Measurements from ENCODE around the gene CACNA1C. TPM values are rescaled to one million over a fixed set of nuclear protein-coding genes. Genes with fewer than 3 reads are reported as not detected.
A peak's percentile ranks its signal among the peaks of the same experiment; 100 is the strongest.

Gene CACNA1C
- total RNA-seq, 2 donors from 2014 or later: 0.86 to 6.3 TPM

- Histone ChIP-seq H3K9me3 (ENCODE audit: control insufficient read depth, low read length) (no peaks in the 10 kb centered on the region), H3K4me3 (ENCODE audit: low read length) (no peak overlapping the region), H3K36me3 (ENCODE audit: control insufficient read depth, insufficient read depth, low read length) (no peaks in the 10 kb centered on the region), H3K4me1 (ENCODE audit: control insufficient read depth, insufficient read depth, low read length) (no peaks in the 10 kb centered on the region), H3K9ac (ENCODE audit: extremely low read depth, low read length, poor library complexity, severe bottlenecking) (no peak overlapping the region), H3K27me3 (ENCODE audit: control insufficient read depth, insufficient read depth, low read length, poor library complexity, severe bottlenecking) (no peaks in the 10 kb centered on the region), H3K27ac (ENCODE audit: low read depth, low read length) (no peak overlapping the region)
- Mint-ChIP-seq H3K27ac (peak overlapping the region; percentile 2), H3K27me3 (ENCODE audit: insufficient read depth) (peaks cover 2% of the 10 kb centered on the region), H3K4me1 (peaks cover 13% of the 10 kb centered on the region), H3K9me3 (no peaks in the 10 kb centered on the region), H3K36me3 (ENCODE audit: low read depth) (no peaks in the 10 kb centered on the region), H3K4me3 (no peak overlapping the region)
- 93 to 99% methylated on average over 10 to 14 of the region's 14 CpGs for WGBS, 2 experiments (ENCODE audit: insufficient coverage in 1 of 2, insufficient read length in 1 of 2)
- TF ChIP-seq CTCF (conservative IDR thresholded peaks at IDR 0.05): no peak
- DNase-seq: no peak
These were observed 60.5 kb downstream of the CACNA1C start for GRCh38 chr12:2113119-2113912.

GRCh38 chr12:2114071-2114470 lies 61.3 kb downstream of the CACNA1C start:
- Mint-ChIP-seq H3K27ac (no peak overlapping the region), H3K9me3 (no peaks in the 10 kb centered on the region), H3K4me1 (peaks cover 13% of the 10 kb centered on the region), H3K4me3 (no peak overlapping the region), H3K27me3 (ENCODE audit: insufficient read depth) (peaks cover 2% of the 10 kb centered on the region), H3K36me3 (ENCODE audit: low read depth) (no peaks in the 10 kb centered on the region)
- Histone ChIP-seq H3K27ac (ENCODE audit: low read depth, low read length) (no peak overlapping the region), H3K4me1 (ENCODE audit: control insufficient read depth, insufficient read depth, low read length) (no peaks in the 10 kb centered on the region), H3K9ac (ENCODE audit: extremely low read depth, low read length, poor library complexity, severe bottlenecking) (no peak overlapping the region), H3K9me3 (ENCODE audit: control insufficient read depth, low read length) (no peaks in the 10 kb centered on the region), H3K27me3 (ENCODE audit: control insufficient read depth, insufficient read depth, low read length, poor library complexity, severe bottlenecking) (no peaks in the 10 kb centered on the region), H3K4me3 (ENCODE audit: low read length) (no peak overlapping the region), H3K36me3 (ENCODE audit: control insufficient read depth, insufficient read depth, low read length) (no peaks in the 10 kb centered on the region)
- WGBS, 2 experiments (ENCODE audit: insufficient coverage in 1 of 2, insufficient read length in 1 of 2): 71% methylated on average over 2 of the region's 2 CpGs; no CpG with 5 or more reads in 1 of the 2 experiments
- no peak for DNase-seq
- no peak for TF ChIP-seq CTCF (conservative IDR thresholded peaks at IDR 0.05)

- Histone ChIP-seq H3K36me3 (ENCODE audit: control insufficient read depth, insufficient read depth, low read length) (no peaks in the 10 kb centered on the region), H3K9ac (ENCODE audit: extremely low read depth, low read length, poor library complexity, severe bottlenecking) (no peak overlapping the region), H3K27me3 (ENCODE audit: control insufficient read depth, insufficient read depth, low read length, poor library complexity, severe bottlenecking) (no peaks in the 10 kb centered on the region), H3K4me3 (ENCODE audit: low read length) (no peak overlapping the region), H3K9me3 (ENCODE audit: control insufficient read depth, low read length) (no peaks in the 10 kb centered on the region), H3K27ac (ENCODE audit: low read depth, low read length) (no peak overlapping the region), H3K4me1 (ENCODE audit: control insufficient read depth, insufficient read depth, low read length) (no peaks in the 10 kb centered on the region)
- Mint-ChIP-seq H3K9me3 (no peaks in the 10 kb centered on the region), H3K27ac (no peak overlapping the region), H3K36me3 (ENCODE audit: low read depth) (no peaks in the 10 kb centered on the region), H3K4me3 (no peak overlapping the region), H3K4me1 (peaks cover 13% of the 10 kb centered on the region), H3K27me3 (ENCODE audit: insufficient read depth) (no peaks in the 10 kb centered on the region)
- no peak for DNase-seq
- 95 to 96% methylated on average over 18 to 31 of the region's 31 CpGs for WGBS, 2 experiments (ENCODE audit: insufficient coverage in 1 of 2, insufficient read length in 1 of 2)
- TF ChIP-seq CTCF (conservative IDR thresholded peaks at IDR 0.05): no peak
These were observed 62.5 kb downstream of the CACNA1C start for GRCh38 chr12:2115101-2115845.

All from endodermal cell (in vitro differentiated cells).